ENCODE data around the gene RNASE12.
"Not testable (repeated sequence)": the region's sequence is repeated elsewhere in the genome, so short reads cannot be mapped to it uniquely, and the experiment has no call there.

Gene RNASE12

DNA sequence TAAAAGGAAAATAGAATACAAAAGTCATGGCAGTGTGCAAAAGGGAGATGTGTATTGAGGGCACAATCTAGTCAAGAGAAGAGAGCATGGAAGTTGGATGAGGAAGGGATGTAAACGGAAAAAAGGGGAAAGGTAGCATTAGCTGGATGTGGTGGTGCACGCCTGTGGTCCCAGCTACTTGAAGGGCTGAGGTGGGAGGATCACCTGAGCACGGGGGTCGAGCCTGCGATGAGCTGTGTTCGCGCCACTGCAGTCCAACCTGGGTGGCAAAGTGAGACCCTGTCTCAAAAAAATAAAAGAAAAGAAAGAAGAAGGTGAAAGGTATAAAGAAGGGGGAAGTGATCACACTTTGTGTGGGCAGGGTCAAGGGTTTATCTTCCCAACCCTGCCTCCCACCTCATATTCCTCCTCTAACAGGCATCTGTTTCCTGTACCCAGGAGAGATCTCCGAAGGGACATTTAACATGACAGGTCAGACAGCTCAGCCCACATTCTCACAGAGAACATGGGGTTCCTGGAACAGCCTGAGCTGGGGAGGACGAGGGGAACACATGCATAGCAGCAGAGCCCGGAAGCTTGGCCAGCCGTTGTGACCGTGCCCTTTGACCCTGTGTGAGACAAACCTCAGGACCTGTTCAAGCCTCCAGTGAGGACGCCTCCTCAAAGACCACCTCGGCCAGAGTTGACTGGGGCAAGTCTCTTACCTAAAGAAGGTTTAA is 12.2 kb downstream of the RNASE12 start:
- DNase-seq = no peak

DNA sequence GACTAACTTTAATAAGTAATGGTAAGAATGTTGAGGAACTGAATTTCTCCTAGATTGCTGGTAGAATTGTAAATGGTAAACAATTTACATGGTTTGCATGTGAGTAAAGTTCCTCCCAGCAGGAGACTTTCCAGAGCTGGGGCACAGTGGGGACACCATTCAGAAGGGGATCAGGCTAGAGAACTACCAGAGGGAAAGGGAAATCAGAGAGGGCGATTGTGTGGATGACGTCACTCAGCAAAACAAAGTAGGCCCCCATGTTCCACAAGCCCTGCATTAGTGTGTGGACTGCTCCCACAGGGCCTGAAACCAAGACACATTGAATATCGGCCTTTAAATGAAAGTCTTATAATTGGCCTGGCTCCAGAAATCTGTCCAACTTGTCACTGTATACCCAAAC is 12.9 kb downstream of the RNASE12 start:
- DNase-seq = no peak

DNA sequence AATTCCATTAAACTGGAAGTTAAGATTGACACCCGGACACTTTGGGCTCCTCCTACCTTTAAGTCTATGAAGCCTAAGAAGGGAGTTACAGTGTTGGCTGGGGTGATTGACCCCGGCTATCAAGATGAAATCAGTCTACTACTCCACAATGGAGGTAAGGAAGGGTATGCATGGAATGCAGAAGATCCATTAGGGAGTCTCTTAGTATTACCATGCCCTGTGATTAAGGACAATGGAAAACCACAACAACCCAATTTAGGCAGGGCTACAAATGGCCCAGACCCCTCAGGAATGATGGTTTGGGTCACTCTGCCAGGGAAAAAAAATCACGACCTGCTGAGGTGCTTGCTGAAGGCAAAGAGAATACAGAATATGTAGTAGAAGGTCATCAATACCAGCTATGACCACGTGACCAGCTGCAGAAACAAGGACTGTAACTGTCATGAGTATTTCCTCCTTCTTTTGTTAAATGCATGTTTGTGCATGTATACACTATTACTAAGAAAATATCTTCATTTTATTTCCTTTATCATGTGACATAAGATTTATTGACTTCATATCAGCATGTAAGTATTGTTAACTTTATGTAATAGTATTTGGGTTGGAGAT is 18.7 kb downstream of the RNASE12 start:
- not testable (repeated sequence) for DNase-seq

DNA sequence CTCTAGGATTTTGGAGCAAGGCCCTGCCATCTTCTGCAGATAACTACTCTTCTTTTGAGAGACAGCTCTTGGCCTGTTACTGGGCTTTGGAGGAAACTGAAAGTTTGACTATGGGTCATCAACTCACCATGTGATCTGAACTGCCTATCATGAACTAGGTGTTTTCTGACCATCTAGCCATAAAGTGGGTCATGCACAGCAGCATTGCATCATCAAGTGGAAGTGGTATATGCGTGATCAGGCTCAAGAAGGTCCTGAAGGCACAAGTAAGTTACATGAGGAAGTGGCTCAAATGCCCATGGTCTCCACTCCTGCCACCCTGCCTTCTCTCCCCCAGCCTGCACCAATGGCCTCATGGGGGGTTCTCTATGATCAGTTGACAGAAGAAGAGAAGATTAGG is 20.5 kb downstream of the RNASE12 start:
- DNase-seq = not testable (repeated sequence)

DNA sequence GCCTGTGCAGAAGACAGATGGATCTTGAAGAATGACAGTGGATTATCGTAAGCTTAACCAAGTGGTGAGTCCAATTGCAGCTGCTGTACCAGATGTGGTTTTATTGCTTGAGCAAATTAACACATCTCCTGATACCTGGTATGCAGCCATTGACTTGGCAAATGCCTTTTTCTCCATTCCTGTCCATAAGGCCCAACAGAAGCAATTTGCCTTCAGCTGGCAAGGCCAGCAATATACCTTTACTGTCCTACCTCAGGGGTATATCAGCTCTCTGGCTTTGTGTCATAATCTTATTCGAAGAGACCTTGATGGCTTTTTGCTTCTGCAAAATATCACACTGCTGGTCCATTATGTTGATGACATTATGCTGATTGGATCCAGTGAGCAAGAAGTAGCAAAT is 21.3 kb downstream of the RNASE12 start:
- not testable (repeated sequence) for DNase-seq

DNA sequence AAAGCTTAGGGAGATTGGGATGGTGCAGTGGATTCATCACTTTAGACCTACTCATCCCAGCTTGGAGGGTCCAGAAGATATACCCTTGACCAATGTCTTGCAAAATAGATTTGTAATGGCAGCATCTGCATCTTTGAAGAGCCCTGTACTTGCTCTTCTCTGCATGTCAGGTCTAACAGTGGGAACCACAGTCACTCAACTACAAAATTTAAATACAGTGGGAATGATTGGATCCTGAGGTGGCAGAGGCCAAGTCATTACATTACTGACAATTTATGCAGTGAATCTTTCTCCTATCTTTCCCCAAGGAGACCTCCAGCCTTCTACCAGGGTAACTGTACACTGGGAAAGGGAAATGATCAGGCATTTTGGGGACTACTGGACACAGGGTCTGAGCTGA is 22.1 kb downstream of the RNASE12 start:
- DNase-seq = no peak

DNA sequence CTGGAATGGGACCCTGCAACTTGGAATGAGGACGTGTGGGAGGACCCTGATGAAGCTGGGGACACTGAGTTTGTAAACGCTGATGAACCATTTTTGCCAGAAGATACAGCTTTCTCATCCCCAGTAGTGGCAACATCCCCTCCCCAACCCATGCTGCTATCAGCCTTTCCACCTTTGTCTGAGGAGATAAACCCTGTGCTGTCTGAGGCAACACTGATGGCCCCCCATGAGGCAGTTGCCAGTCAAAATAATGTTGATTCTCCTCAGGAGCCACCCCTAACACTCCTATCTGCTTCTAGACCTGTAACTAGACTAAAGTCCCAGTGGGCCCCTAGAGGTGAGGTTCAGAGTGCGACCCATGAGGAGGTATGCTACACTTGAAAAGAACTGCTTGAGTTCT is 22.8 kb downstream of the RNASE12 start:
- no peak for DNase-seq

DNA sequence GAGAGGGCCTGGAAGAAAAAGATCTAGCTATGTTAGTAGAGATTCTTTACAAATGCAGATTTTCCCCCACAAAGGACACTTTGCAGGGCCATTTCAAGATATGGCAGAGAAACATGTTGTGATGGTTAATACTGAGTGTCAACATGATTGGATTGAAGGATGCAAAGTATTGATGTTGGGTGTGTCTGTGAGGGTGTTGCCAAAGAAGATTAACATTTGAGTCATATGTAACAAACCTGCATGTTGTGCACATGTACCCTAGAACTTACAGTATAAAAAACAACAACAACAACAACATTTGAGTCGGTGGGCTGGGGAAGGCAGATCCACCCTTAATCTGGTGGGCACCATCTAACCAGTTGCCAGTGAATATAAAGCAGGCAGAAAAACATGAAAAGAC is 24.0 kb downstream of the RNASE12 start:
- not testable (repeated sequence) for DNase-seq

DNA sequence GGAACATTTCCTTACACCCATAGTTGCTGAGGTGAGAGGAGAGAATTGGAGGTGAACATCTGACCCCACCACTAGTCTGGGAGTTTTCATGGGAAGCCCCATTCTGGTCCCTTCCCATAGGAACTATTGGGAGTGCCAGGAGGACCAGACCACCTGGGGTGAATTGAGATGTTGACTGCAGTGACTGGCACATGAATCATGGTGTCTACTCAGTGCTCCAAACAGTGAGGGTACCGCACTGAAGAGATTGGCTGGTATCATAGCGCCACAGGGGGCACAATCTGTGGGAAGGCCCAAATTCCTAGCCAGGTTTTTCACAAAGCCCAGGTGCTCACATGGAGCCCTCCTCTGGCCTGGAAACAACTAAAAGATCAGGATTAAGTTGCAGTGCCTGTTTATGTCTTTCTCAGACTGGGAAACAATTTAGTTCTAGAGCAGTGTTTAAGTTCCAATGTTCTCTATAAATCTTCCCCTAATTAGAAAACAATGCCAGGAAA is 26.6 kb downstream of the RNASE12 start:
- no peak for DNase-seq

DNA sequence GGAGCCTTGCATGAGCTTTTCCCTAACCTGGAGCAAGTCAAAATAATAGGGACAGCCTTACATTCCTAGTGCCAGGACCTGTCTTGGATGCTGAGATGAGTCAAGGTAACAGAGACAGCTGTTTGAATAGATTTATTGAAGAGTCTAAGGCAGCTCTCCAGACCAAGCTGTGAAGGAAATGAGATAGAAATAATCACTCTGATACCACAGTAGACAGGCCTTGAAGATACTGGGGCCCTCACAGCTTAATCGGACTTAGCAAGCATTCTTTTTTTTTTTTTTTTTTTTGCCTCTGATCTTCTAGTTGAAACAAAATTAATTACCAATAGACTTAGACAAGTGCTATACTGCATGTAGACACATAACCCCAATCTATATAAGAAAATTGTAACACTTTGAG is 27.2 kb downstream of the RNASE12 start:
- DNase-seq = no peak

DNA sequence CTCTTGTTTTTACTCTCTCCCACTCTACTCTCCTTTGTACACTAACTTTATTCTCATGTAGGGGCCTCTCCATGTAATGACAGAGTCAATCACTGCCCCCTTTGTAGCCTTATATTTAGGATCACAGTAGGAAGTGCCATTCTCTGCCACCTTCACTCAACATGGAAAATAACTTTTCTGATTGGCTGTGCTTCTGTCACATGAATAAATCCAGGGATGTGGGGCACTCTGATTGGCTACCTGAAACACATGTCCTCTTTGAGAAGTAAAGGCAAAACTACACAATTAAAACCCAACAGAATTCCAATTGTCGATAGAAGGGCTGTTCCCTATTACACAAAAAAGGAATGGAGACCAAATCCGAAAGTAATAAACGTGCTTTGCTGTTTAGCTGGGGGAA is 30.2 kb downstream of the RNASE12 start, which contains the start of gene RNASE9:
TSS of gene RNASE9 (minus strand) at position 87 of the 400 bp plus-strand sequence.
- DNase-seq = no peak

DNA sequence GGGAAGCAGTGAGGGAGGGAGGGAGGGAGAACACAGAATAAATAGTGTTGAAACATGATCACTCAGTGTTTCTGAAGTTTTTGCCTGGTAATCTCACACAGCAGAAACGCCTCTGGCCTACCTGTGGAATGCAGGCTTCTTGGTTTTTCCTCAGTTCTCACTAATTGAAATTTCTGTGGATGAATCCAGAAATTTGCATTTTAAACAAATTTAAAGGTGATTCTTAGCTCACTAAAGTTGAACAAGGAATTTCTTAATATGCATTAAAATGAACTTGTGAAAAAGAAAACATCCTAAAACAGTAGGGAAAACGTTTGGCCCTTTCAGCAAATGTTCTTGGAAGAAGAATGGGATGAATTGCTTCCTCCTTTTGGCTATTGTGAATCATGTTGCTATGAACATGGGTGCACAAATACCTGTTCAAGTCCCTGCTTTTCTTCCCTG is 31.7 kb downstream of the RNASE12 start:
- no peak for DNase-seq

DNA sequence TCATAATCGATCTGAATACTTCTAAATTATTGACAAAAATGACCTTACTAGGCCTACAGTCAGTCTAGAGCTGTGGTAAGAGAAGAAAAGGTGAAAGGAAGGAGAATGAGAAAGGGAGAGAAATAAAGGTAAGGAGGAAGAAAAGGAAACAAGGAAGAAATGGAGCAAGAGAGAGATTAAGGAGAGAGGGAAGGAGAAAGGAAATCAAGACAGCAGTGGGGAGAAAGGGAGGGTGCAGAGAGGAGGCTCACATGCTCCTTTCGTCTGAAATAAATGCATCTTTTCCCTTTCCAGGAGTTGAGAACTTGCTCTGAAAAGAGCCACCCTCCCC is 34.0 kb downstream of the RNASE12 start:
- DNase-seq = no peak

DNA sequence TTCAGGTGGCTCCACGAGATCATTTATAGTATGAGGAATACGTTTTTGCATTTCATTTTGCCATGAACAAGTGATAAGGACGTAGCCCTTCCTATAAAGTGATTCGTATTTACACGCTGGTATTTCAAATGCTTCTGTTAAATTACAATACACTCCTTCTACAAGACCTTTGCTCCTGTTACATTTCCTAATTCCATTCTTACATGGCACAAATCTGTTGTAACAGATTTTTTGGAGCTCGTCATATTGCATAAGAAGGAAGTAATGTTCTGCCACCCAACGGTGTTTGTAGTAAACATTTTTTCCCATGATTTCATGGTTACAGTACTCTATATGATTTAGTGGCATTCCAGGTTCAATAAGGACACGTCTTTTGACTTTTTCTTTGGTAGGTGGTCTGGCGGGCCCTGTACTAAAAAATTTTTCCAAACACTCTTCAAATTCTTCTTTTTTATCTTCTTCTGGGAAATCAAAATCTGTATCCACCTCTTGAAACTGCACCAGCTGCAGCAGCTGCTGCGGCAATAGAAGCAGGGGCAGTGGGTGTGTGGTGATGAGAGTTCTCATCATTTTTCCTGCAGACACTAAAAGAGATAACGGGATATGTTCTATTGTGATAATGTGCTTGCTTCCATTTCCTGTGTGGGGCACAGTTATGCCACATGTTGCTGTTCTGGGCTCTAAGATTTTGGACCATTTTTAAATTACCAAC is 34.5 kb downstream of the RNASE12 start:
- no peak for DNase-seq

DNA sequence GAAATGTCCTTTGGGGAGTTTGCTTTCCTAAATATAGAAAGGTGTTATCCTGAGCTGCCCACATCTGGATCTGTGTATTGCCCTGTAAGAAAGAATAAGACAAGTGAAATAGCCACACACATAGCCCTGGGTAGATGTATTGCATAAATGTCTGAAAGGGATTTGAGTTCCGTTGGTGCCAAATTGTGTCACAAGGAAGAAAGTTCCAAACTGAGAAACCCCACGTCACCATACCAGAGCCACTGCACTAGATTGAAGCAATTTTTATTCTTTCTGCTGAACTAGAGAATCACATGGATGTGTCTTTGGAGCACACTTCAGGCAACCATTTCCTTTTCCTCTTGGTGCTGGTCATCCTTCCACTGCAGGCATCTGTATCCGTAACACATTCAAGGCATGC is 35.3 kb downstream of the RNASE12 start:
- no peak for DNase-seq

DNA sequence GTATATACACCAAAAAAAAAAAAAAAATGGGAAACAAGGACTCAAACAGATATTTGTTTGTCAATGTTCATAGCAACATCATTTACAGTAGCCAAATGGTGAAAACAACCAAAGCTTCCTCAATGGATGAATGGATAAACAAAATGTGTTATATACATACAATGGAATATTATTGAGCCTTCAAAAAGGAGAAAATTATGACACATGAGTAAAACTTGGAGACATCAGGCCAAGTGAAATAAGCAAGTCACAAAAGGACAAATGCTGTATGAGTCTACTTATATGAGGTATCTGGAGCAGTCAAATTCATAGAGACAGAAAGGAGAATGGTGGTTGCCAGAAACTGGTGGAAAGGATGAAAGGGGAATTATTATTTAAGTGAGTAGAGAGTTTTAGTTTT is 38.2 kb downstream of the RNASE12 start:
- DNase-seq = no peak

DNA sequence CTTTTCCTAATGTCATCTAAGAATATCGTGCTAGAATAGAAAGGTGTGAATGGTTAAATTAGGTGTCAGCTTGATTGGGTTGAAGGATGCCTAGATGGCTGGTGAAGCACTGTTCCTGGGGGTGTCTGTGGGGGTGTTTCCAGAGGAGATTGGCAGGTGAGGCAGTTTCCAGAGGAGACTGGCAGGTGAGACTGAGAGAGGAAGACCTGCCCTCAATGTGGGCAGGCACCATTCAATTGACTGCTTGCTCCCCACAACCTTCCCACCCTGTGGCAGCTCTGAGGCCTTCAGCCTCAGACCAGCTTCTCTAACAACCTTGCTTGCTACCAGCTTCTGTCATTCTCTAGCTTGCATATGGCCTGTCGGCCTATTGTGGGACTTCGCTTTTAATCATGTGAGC is 39.6 kb downstream of the RNASE12 start:
- DNase-seq = no peak

DNA sequence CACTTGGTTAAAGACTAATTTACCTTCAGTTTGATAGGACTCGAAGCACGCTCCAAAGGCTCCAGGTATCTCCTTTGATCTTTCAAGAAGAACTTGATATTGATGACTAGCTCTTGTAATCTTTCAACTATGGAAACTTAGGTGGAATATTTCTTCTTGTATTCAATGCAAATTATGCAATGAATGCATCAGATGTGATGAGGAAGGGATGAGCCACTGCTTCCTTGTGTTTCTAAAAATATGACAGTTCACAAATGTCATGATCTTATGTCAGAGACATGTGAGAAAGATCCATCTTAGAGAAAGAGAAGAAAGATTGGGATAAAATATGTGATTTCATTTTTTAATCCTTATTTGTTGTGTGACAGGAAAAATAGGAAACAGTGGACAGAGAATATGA is 40.2 kb downstream of the RNASE12 start:
- DNase-seq = no peak

DNA sequence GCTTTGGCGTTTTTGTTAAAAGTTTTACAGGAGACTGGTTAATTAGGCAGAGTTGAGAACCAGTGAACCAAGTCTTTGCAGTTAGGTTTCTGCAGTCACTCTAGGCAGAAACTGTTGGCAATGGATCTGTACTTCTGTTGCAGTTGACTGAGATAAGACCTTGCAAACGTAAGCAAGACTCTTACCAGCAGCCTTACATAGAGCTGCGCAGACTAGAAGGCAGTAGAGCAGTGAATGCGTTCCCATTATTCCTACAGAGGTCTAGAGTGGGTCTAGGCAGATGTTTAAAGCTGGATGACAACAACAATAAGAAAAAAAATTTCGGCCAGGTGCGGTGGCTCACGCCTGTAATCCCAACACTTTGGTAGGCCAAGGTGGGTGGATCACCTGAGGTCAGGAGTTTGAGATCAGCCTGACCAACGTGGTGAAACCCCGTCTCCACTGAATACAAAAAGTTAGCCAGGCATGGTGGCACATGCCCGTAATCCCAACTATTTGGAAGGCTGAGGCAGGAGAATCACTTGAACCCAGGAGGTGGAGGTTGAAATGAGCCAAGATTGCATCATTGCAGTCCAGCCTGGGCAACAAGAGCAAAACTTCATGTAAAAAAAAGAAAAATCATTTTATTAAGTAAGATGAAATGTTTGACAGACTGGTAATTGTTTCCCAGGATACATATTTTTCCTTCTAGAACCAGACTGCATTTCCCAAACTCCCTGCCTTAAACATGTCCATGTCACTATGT is 42.6 kb downstream of the RNASE12 start:
- no peak for DNase-seq

DNA sequence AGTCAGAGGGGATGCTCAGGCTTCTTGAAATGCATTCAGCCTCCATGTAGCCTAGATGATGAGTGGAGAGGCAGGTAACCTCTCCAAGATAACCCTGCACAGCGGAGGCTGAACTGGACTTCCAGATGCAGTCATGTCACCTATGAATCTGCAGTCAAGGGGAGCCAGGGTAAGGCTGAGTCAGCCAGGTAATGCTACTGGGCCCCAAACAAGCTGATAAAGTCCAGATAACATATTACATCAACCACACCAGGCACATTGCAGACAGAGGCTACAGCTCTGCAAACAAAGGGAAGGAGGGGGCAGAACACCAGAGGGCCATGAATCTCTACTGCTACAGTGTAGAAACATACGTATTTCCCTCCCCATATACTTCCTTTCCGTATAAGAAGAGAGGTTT is 44.3 kb downstream of the RNASE12 start:
- DNase-seq = no peak

Measured in NCI-H1694 treated with DMSO at 0.1 percent for 48 hours (cell line).